B cell (primary cell): ENCODE results near the gene QSOX1. TPM values are rescaled to one million over a fixed set of nuclear protein-coding genes. Genes with fewer than 3 reads are reported as not detected.

Source experiments
- ATAC-seq: fragments of 200-7000 bp; cut with Tn5 transposase; one replicate; pipeline ENCODE4 v1.10.0; 2021; ENCODE audit warnings: low read depth, mild to moderate bottlenecking, moderate number of reproducible peaks, moderate library complexity
- CTCF ChIA-PET: fragments of 350-600 bp; sonication (Branson Sonifier 250); formaldehyde crosslinking; loops from one replicate; lab custom pipeline; 2021; ENCODE audit warnings: antibody characterized with exemption, inconsistent platforms; lab: Charles Lee
- POLR2A ChIA-PET: fragments of 350-600 bp; sonication (Branson Sonifier 250); formaldehyde crosslinking; loops from one replicate; lab custom pipeline; 2021; ENCODE audit warnings: antibody characterized with exemption; lab: Charles Lee
- DNase-seq: peaks from one replicate; pipeline ENCODE4 v3.0.0; 2013
- H2AFZ ChIP-seq: 2 replicates; pipeline ENCODE4 v1.6.1; 2012; ENCODE audit warnings: mild to moderate bottlenecking, low read depth, low read length; ENCODE audit not compliant: insufficient read depth, poor library complexity, severe bottlenecking
- H3K27ac ChIP-seq, 2 donors: 1 replicate in 1 of 2; 2 replicates in 1 of 2; pipeline ENCODE4 v1.5.1; 2012 to 2013; ENCODE audit warnings: low read length in 2 of 2, mild to moderate bottlenecking in 2 of 2, moderate library complexity in 1 of 2
- H3K27me3 ChIP-seq, 4 experiments: fragments of 200-600 bp in 1 of 4; sonication (generic) in 1 of 4; replicated peaks in 1 of 4; 1 replicate in 2 of 4; 2 replicates in 2 of 4; pipeline versions ENCODE4 v1.6.1 to v1.7.0; 2013 to 2016; ENCODE audit warnings: low read length in 3 of 4, mild to moderate bottlenecking in 2 of 4, mixed read lengths in 1 of 4, moderate library complexity in 1 of 4; ENCODE audit not compliant: insufficient read depth in 4 of 4, control insufficient read depth in 3 of 4; ENCODE audit errors: control extremely low read depth in 1 of 4
- H3K36me3 ChIP-seq, 2 experiments: replicated peaks in 1 of 2; 1 replicate in 1 of 2; 2 replicates in 1 of 2; pipeline versions ENCODE4 v1.6.1 to v1.7.1; 2013; ENCODE audit warnings: low read length in 1 of 2; ENCODE audit not compliant: insufficient read depth in 2 of 2, control insufficient read depth in 1 of 2; ENCODE audit errors: control extremely low read depth in 1 of 2, extremely low read depth in 1 of 2
- H3K4me1 ChIP-seq, 2 donors: fragments of 200-600 bp in 1 of 2; sonication (generic) in 1 of 2; 1 replicate in 1 of 2; 2 replicates in 1 of 2; pipeline versions ENCODE4 v1.5.1 to v1.6.1; 2013 to 2017; ENCODE audit warnings: low read length in 2 of 2; ENCODE audit not compliant: control insufficient read depth in 2 of 2, insufficient read depth in 2 of 2
- H3K4me2 ChIP-seq: replicated peaks from 2 replicates; pipeline ENCODE3; 2012; ENCODE audit warnings: mild to moderate bottlenecking, low read depth, low read length; ENCODE audit not compliant: poor library complexity, severe bottlenecking
- H3K4me3 ChIP-seq, 5 experiments: fragments of 200-600 bp in 1 of 5; sonication (generic) in 1 of 5; 1 replicate in 3 of 5; 2 replicates in 2 of 5; pipeline versions ENCODE4 v1.5.1 to v1.7.0; 2011 to 2016; ENCODE audit warnings: low read length in 4 of 5, mild to moderate bottlenecking in 4 of 5, low read depth in 2 of 5, control low read depth in 1 of 5, moderate library complexity in 1 of 5; ENCODE audit not compliant: insufficient read depth in 1 of 5; ENCODE audit errors: control extremely low read depth in 1 of 5, extremely low read depth in 1 of 5
- H3K79me2 ChIP-seq: fragments of 200-600 bp; sonication (generic); one replicate; pipeline ENCODE4 v1.6.0; 2016; ENCODE audit warnings: low read length; ENCODE audit not compliant: control insufficient read depth, insufficient read depth
- H3K9ac ChIP-seq: fragments of 200-600 bp; sonication (generic); 2 replicates; pipeline ENCODE4 v1.6.1; 2017; ENCODE audit warnings: mild to moderate bottlenecking, low read length, moderate library complexity
- H3K9me3 ChIP-seq, 3 donors: one replicate each; pipeline versions ENCODE4 v1.6.1 to v1.7.1; 2013; ENCODE audit warnings: low read length in 2 of 3; ENCODE audit not compliant: control insufficient read depth in 2 of 3, insufficient read depth in 1 of 3; ENCODE audit errors: control extremely low read depth in 1 of 3
- H4K20me1 ChIP-seq: 2 replicates; pipeline ENCODE4 v1.6.0; 2012; ENCODE audit warnings: mild to moderate bottlenecking, low read length; ENCODE audit not compliant: insufficient read depth, control insufficient read depth, poor library complexity, severe bottlenecking
- H3K27ac Mint-ChIP-seq: one replicate; pipeline ENCODE4 v1.8.0; 2021; ENCODE audit warnings: mixed read lengths
- H3K27me3 Mint-ChIP-seq: one replicate; pipeline ENCODE4 v1.8.0; 2021; ENCODE audit warnings: mixed read lengths
- H3K4me1 Mint-ChIP-seq: one replicate; pipeline ENCODE4 v1.8.0; 2021; ENCODE audit warnings: mixed read lengths
- H3K4me3 Mint-ChIP-seq: one replicate; pipeline ENCODE4 v1.8.0; 2021; ENCODE audit warnings: mixed read lengths
- H3K9me3 Mint-ChIP-seq: one replicate; pipeline ENCODE4 v1.8.0; 2022; ENCODE audit warnings: mixed read lengths; ENCODE audit not compliant: insufficient read depth
- CTCF ChIP-seq: fragments of 200-600 bp; IDR thresholded peaks from one replicate; pipeline ENCODE4 v1.8.0; 2022; ENCODE audit warnings: antibody characterized with exemption, mild to moderate bottlenecking
- EZH2 ChIP-seq: IDR thresholded peaks from 2 replicates; pipeline ENCODE4 v1.6.1; 2012; ENCODE audit warnings: borderline replicate concordance, low read depth, mild to moderate bottlenecking, moderate library complexity, low read length; ENCODE audit not compliant: insufficient read depth, poor library complexity, severe bottlenecking
- WGBS: methylation state at CpG from one replicate; pipeline ENCODE4 v1.1.5; 2013; ENCODE audit warnings: missing lambda C conversion rate; ENCODE audit not compliant: insufficient coverage; 5-methylcytosine and 5-hydroxymethylcytosine counted together
- intact Hi-C: fragments of 100-400 bp; cut with micrococcal nuclease; formaldehyde crosslinking; loops from one replicate; pipeline ENCODE4 v1.10.0; 2022
- polyA plus RNA-seq: library from polyadenylated mRNA; depleted of rRNA; stranded (reverse); fragments of >200 nt; gene quantifications from 2 replicates; pipeline ENCODE4 v1.2.3, GENCODE V29; 2012
- total RNA-seq, 2 donors: library from RNA; stranded (reverse); fragments of 120-200 nt in 1 of 2; gene quantifications; 1 replicate in 1 of 2; 2 replicates in 1 of 2; pipeline versions ENCODE4 v1.2.3 to v1.2.4, GENCODE V29; 2013 to 2022

Gene QSOX1
- total and polyA plus RNA-seq, 2 donors (not counting 1 experiment from before 2014, with no cell fraction given): 11.4 to 20.6 TPM

- Histone ChIP-seq H3K27me3 (no peaks in the 10 kb centered on the region), H2AFZ (no peak overlapping the region), H3K79me2 (no peaks in the 10 kb centered on the region), H3K4me2 (no peak overlapping the region), H3K4me1 (no peaks in the 10 kb centered on the region), H3K9me3 (no peaks in the 10 kb centered on the region), H3K36me3 (no peaks in the 10 kb centered on the region), H4K20me1 (no peaks in the 10 kb centered on the region), H3K4me3 (no peak overlapping the region), H3K27ac (no peak overlapping the region), H3K9ac (no peak overlapping the region)
- ChIA-PET CTCF (no interaction called here), POLR2A (no interaction called here)
- H3K9me3 Mint-ChIP-seq: no peaks in the 10 kb centered on the region
- no peaks in the 10 kb centered on the region for H3K4me1 Mint-ChIP-seq
- no peak for DNase-seq
- no peak overlapping the region for H3K27ac Mint-ChIP-seq
- peaks cover 4% of the 10 kb centered on the region for H3K27me3 Mint-ChIP-seq
- H3K4me3 Mint-ChIP-seq: no peak overlapping the region
- WGBS: 100% methylated on average over 2 of the region's 4 CpGs
- no peak for TF ChIP-seq CTCF
- TF ChIP-seq EZH2: no peak
- no peak for ATAC-seq
- intact Hi-C loops: no loop called here
These were observed 31.2 kb upstream of the QSOX1 start for GRCh38 chr1:180123463-180123936.

GRCh38 chr1:180130651-180131050, 24.0 kb upstream of the QSOX1 start:
- Histone ChIP-seq H3K27me3 (peaks cover 0 to 3% (median 0%) of the 10 kb centered on the region in 4 experiments), H3K4me1 (no peaks in the 10 kb centered on the region), H2AFZ (no peak overlapping the region), H3K79me2 (no peaks in the 10 kb centered on the region), H3K9me3 (no peaks in the 10 kb centered on the region), H3K36me3 (no peaks in the 10 kb centered on the region), H3K4me2 (no peak overlapping the region), H3K4me3 (no peak overlapping the region), H3K9ac (no peak overlapping the region), H3K27ac (no peak overlapping the region), H4K20me1 (no peaks in the 10 kb centered on the region)
- ATAC-seq (no peak), DNase-seq (no peak)
- POLR2A ChIA-PET: no interaction called here
- TF ChIP-seq CTCF (no peak), EZH2 (no peak)
- H3K4me3 Mint-ChIP-seq: no peak overlapping the region
- peaks cover 23% of the 10 kb centered on the region for H3K27me3 Mint-ChIP-seq
- no peaks in the 10 kb centered on the region for H3K9me3 Mint-ChIP-seq
- intact Hi-C loops: no loop called here
- CTCF ChIA-PET: interaction anchor here (0.9 kb wide), 1 partner anchor 49 kb away, joined by 3 read pairs; no protein-coding TSS in a partner anchor
- no peaks in the 10 kb centered on the region for H3K4me1 Mint-ChIP-seq
- no peak overlapping the region for H3K27ac Mint-ChIP-seq
- WGBS: 96% methylated on average over 2 of the region's 2 CpGs
